ENCODE measurements around the gene EPHB1.

Gene EPHB1

GRCh38 chr3:135137296-135137695 lies 342.2 kb downstream of the EPHB1 start:
- TF ChIP-seq CTCF (IDR thresholded peaks at IDR 0.05) = no peak

- no peak for TF ChIP-seq CTCF (IDR thresholded peaks at IDR 0.05)
Observed at GRCh38 chr3:135138776-135139175, 343.7 kb downstream of the EPHB1 start.

- no peak for TF ChIP-seq CTCF (IDR thresholded peaks at IDR 0.05)
Observed at GRCh38 chr3:135140591-135140990, 345.5 kb downstream of the EPHB1 start.

GRCh38 chr3:135141160-135141559 lies 346.1 kb downstream of the EPHB1 start:
- no peak for TF ChIP-seq CTCF (IDR thresholded peaks at IDR 0.05)

GRCh38 chr3:135141672-135142071 lies 346.6 kb downstream of the EPHB1 start:
- no peak for TF ChIP-seq CTCF (IDR thresholded peaks at IDR 0.05)

GRCh38 chr3:135142530-135142929 lies 347.5 kb downstream of the EPHB1 start:
- no peak for TF ChIP-seq CTCF (IDR thresholded peaks at IDR 0.05)

GRCh38 chr3:135143474-135143873 lies 348.4 kb downstream of the EPHB1 start:
- TF ChIP-seq CTCF (IDR thresholded peaks at IDR 0.05) = no peak

- TF ChIP-seq CTCF (IDR thresholded peaks at IDR 0.05) = no peak
Observed at GRCh38 chr3:135145581-135145980, 350.5 kb downstream of the EPHB1 start.
